Stimulated activated CD8-positive, alpha-beta memory T cell treated with anti-CD3 and anti-CD28 coated beads, Interleukin-2, amount 100 ng/mL, for 1 hour (primary cell): Measurements from ENCODE around the gene ZC3H10.
"Not testable (repeated sequence)": the region's sequence is repeated elsewhere in the genome, so short reads cannot be mapped to it uniquely, and the experiment has no call there.

ENCODE experiments used
- DNase-seq, 2 donors: peaks; one replicate each; pipeline ENCODE4 v3.0.0-alpha.2; 2020; ENCODE audit warnings: low read depth in 2 of 2

The ZC3H10 gene

GRCh38 chr12:56154818-56155217 lies 36.8 kb downstream of the ZC3H10 start:
- no peak for DNase-seq

- DNase-seq = no peak
Observed at GRCh38 chr12:56155256-56155845, 37.3 kb downstream of the ZC3H10 start.

- DNase-seq = not testable (repeated sequence)
Observed at GRCh38 chr12:56156464-56157200, 38.6 kb downstream of the ZC3H10 start.

GRCh38 chr12:56157201-56158028 lies 39.3 kb downstream of the ZC3H10 start:
- peak; percentile 11 to 27 for DNase-seq

- peak; percentile 79 to 84 for DNase-seq
Observed at GRCh38 chr12:56158029-56158925, 40.2 kb downstream of the ZC3H10 start, which contains the start of gene MYL6. TSS of gene MYL6 (plus strand) at chr12:56158359. CDS start at chr12:56158402, 43 bp downstream.

GRCh38 chr12:56158926-56159461 lies 40.9 kb downstream of the ZC3H10 start:
- no peak for DNase-seq

GRCh38 chr12:56159482-56160192 lies 41.6 kb downstream of the ZC3H10 start:
- no peak for DNase-seq

- DNase-seq = peak in 1 of 2 donors; percentile 24
Observed at GRCh38 chr12:56160193-56160763, 42.2 kb downstream of the ZC3H10 start.

GRCh38 chr12:56160894-56161689 lies 43.0 kb downstream of the ZC3H10 start:
- no peak for DNase-seq

GRCh38 chr12:56161690-56162351 lies 43.8 kb downstream of the ZC3H10 start:
- DNase-seq = no peak

- no peak for DNase-seq
Observed at GRCh38 chr12:56162468-56163290, 44.6 kb downstream of the ZC3H10 start.

GRCh38 chr12:56163533-56164344 lies 45.7 kb downstream of the ZC3H10 start:
- no peak for DNase-seq

GRCh38 chr12:56164345-56164729 lies 46.3 kb downstream of the ZC3H10 start:
- DNase-seq = no peak

- DNase-seq = no peak
Observed at GRCh38 chr12:56165369-56165768, 47.3 kb downstream of the ZC3H10 start.

- DNase-seq = no peak
Observed at GRCh38 chr12:56169229-56169759, 51.2 kb downstream of the ZC3H10 start.

GRCh38 chr12:56172839-56173238 lies 54.8 kb downstream of the ZC3H10 start:
- DNase-seq = no peak
